ENCODE results near the gene BCAP31. TPM values are rescaled to one million over a fixed set of nuclear protein-coding genes. Genes with fewer than 3 reads are reported as not detected.

The BCAP31 gene
- total RNA-seq, 4 donors from 2014 or later, result 76.4 to 129 (median 101) TPM

- H3K27me3 ChIP-seq, result no peaks in the 10 kb centered on the region
- 26% methylated on average over 17 of the region's 53 CpGs for WGBS
- intact Hi-C loops (cut with DNase I), result no loop called here
- peaks cover 0 to 12% (median 10%) of the 10 kb centered on the region in 4 donors for H3K36me3 ChIP-seq
- peak overlapping the region; percentile 53 to 68 (median 62) for H3K4me3 ChIP-seq
- TF ChIP-seq POLR2A (IDR thresholded peaks at IDR 0.05; ENCODE audit: low read depth) (no peak), POLR2AphosphoS5 (IDR thresholded peaks at IDR 0.05) (no peak), EP300 (IDR thresholded peaks at IDR 0.05) (no peak)
- TF ChIP-seq, protein P1, sequence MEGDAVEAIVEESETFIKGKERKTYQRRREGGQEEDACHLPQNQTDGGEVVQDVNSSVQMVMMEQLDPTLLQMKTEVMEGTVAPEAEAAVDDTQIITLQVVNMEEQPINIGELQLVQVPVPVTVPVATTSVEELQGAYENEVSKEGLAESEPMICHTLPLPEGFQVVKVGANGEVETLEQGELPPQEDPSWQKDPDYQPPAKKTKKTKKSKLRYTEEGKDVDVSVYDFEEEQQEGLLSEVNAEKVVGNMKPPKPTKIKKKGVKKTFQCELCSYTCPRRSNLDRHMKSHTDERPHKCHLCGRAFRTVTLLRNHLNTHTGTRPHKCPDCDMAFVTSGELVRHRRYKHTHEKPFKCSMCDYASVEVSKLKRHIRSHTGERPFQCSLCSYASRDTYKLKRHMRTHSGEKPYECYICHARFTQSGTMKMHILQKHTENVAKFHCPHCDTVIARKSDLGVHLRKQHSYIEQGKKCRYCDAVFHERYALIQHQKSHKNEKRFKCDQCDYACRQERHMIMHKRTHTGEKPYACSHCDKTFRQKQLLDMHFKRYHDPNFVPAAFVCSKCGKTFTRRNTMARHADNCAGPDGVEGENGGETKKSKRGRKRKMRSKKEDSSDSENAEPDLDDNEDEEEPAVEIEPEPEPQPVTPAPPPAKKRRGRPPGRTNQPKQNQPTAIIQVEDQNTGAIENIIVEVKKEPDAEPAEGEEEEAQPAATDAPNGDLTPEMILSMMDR (IDR thresholded peaks at IDR 0.05), result no peak
- peaks cover 3 to 35% (median 30%) of the 10 kb centered on the region in 4 donors for H3K4me1 ChIP-seq
- DNase-seq (ENCODE audit: extremely low spot score), result no peak
- peak overlapping the region; percentile 83 to 86 (median 86) for H3K27ac ChIP-seq (replicated peaks in 1 of 4)
- H3K9me3 ChIP-seq, result no peaks in the 10 kb centered on the region
Observed at GRCh38 chrX:153688911-153689590, 35.1 kb downstream of the BCAP31 start.

GRCh38 chrX:153688506-153688905, 35.7 kb downstream of the BCAP31 start:
- WGBS, result 0% methylated on average over 12 of the region's 57 CpGs
- Histone ChIP-seq H3K4me1 (peaks cover 3 to 35% (median 30%) of the 10 kb centered on the region in 4 donors), H3K36me3 (peaks cover 0 to 10% (median 5%) of the 10 kb centered on the region in 4 donors), H3K27me3 (no peaks in the 10 kb centered on the region), H3K27ac (replicated peaks in 1 of 4) (peak overlapping the region; percentile 83 to 86 (median 86)), H3K9me3 (peaks cover 0 to 5% (median 0%) of the 10 kb centered on the region in 4 donors), H3K4me3 (peak overlapping the region; percentile 53 to 68 (median 62))
- TF ChIP-seq, protein P1 (IDR thresholded peaks at IDR 0.05), result no peak
- no peak for TF ChIP-seq POLR2AphosphoS5 (IDR thresholded peaks at IDR 0.05)
- no peak for TF ChIP-seq EP300 (IDR thresholded peaks at IDR 0.05)
- no peak for TF ChIP-seq POLR2A (IDR thresholded peaks at IDR 0.05; ENCODE audit: low read depth)
- no peak for DNase-seq (ENCODE audit: extremely low spot score)
- intact Hi-C loops (cut with DNase I), result no loop called here

DNA sequence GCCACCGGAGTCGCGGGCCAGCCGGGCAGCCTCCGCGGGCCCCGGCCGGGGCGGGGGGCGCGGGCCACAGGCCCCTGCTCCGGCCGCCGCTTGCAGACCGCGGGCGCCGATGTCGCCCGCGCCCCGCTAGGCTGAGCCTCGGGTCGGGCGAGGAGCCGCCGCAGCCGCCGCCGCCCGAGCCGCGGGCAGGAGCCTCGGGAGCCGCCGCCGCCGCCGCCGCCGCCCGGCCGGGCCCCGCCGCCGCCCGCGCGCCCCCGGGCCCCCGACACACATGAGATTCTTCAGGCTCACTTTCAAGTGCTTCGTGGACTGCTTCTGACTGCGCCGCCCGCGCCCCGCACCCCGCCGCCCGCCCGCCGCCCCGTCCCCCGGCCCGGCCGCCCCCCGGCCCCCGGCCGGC, 36.1 kb downstream of the BCAP31 start:
- intact Hi-C loops (cut with DNase I), result no loop called here
- no CpG with 5 or more reads among the region's 69 CpGs for WGBS
- no peak for TF ChIP-seq EP300 (IDR thresholded peaks at IDR 0.05)
- TF ChIP-seq POLR2AphosphoS5 (IDR thresholded peaks at IDR 0.05), result no peak
- TF ChIP-seq, protein P1 (IDR thresholded peaks at IDR 0.05), result no peak
- no peak for TF ChIP-seq POLR2A (IDR thresholded peaks at IDR 0.05; ENCODE audit: low read depth)

GRCh38 chrX:153687121-153688039, 36.8 kb downstream of the BCAP31 start, which contains the start of gene SLC6A8:
TSS of gene SLC6A8 (plus strand) at chrX:153687926. CDS start at chrX:153688575, 649 bp downstream.
- Histone ChIP-seq H3K4me1 (peaks cover 3 to 35% (median 30%) of the 10 kb centered on the region in 4 donors), H3K9me3 (peaks cover 0 to 8% (median 0%) of the 10 kb centered on the region in 4 donors), H3K4me3 (peak within 1 kb of the TSS; percentile 53 to 68 (median 62)), H3K27me3 (no peaks in the 10 kb centered on the region), H3K36me3 (no peaks in the 10 kb centered on the region), H3K27ac (replicated peaks in 1 of 4) (peak within 1 kb of the TSS; percentile 83 to 86 (median 86))
- 27% methylated on average over 28 of the region's 66 CpGs for WGBS
- TF ChIP-seq EP300 (IDR thresholded peaks at IDR 0.05) (no peak), POLR2AphosphoS5 (IDR thresholded peaks at IDR 0.05) (peak in 1 of 2 donors; percentile 82)
- TF ChIP-seq, protein P1 (IDR thresholded peaks at IDR 0.05), result peak; percentile 22 to 43 (median 33)
- DNase-seq (ENCODE audit: extremely low spot score), result no peak
- intact Hi-C loops (cut with DNase I), result no loop called here

More for the DNA sequence above, 36.1 kb downstream of the BCAP31 start:
- Histone ChIP-seq H3K27ac (replicated peaks in 1 of 4) (peak overlapping the region in 2 of 4 donors; percentile 81 to 85), H3K27me3 (no peaks in the 10 kb centered on the region), H3K36me3 (peaks cover 0 to 6% (median 1%) of the 10 kb centered on the region in 4 donors), H3K9me3 (peaks cover 0 to 8% (median 0%) of the 10 kb centered on the region in 4 donors), H3K4me1 (peaks cover 3 to 35% (median 30%) of the 10 kb centered on the region in 4 donors), H3K4me3 (peak overlapping the region in 3 of 4 donors; percentile 45 to 68 (median 61))
- no peak for DNase-seq (ENCODE audit: extremely low spot score)

Measured in esophagus muscularis mucosa (tissue), 4 donors.